OCI-LY7 (cell line): Measurements from ENCODE around the gene SMARCA2. TPM values are rescaled to one million over a fixed set of nuclear protein-coding genes. Genes with fewer than 3 reads are reported as not detected.

ENCODE experiments used
- BruUV-seq: library from RNA; stranded (reverse); fragments of 400-500 nt; replicated peaks from 2 replicates; lab custom pipeline; 2021; lab: Mats Ljungman, UMichigan
- CTCF ChIA-PET: fragments of 300-600 bp; sonication (Branson Sonifier 250); formaldehyde crosslinking; loops from one replicate; lab custom pipeline; 2022; ENCODE audit warnings: antibody characterized with exemption; ENCODE audit not compliant: unreplicated experiment; lab: Charles Lee
- POLR2A ChIA-PET: fragments of 300-600 bp; sonication (Branson Sonifier 250); formaldehyde crosslinking; loops from one replicate; lab custom pipeline; 2022; ENCODE audit warnings: antibody characterized with exemption; lab: Charles Lee
- DNase-seq: peaks from one replicate; pipeline ENCODE4 v3.0.0-alpha.2; 2015; ENCODE audit warnings: low spot score
- H2AFZ ChIP-seq: fragments of 200-600 bp; sonication (generic), shearing (Covaris generic); 2 replicates; pipeline ENCODE4 v1.6.1; 2014; ENCODE audit warnings: mild to moderate bottlenecking, antibody characterized with exemption, low read length, moderate library complexity
- H3K27ac ChIP-seq: fragments of 200-600 bp; sonication (generic); 2 replicates; pipeline ENCODE4 v1.5.1; 2014; ENCODE audit warnings: mixed run types, low read depth, mild to moderate bottlenecking, moderate library complexity, low read length, inconsistent platforms; ENCODE audit not compliant: poor library complexity, severe bottlenecking
- H3K36me3 ChIP-seq: fragments of 200-600 bp; sonication (generic); 2 replicates; pipeline ENCODE4 v1.6.1; 2014; ENCODE audit warnings: mild to moderate bottlenecking, antibody characterized with exemption, low read length, moderate library complexity, mixed read lengths; ENCODE audit not compliant: insufficient read depth
- H3K4me1 ChIP-seq: fragments of 200-600 bp; sonication (generic); 2 replicates; pipeline ENCODE4 v1.5.1; 2014; ENCODE audit warnings: mild to moderate bottlenecking, low read length; ENCODE audit not compliant: insufficient read depth, poor library complexity, severe bottlenecking
- H3K4me2 ChIP-seq: fragments of 200-600 bp; sonication (generic); 2 replicates; pipeline ENCODE4 v1.6.1; 2014; ENCODE audit warnings: mild to moderate bottlenecking, low read length
- H3K4me3 ChIP-seq: fragments of 200-600 bp; sonication (generic); 2 replicates; pipeline ENCODE4 v1.5.1; 2014; ENCODE audit warnings: mild to moderate bottlenecking, low read depth, low read length; ENCODE audit not compliant: poor library complexity, severe bottlenecking
- H3K79me2 ChIP-seq: fragments of 200-600 bp; sonication (generic); 2 replicates; pipeline ENCODE4 v1.6.1; 2016; ENCODE audit warnings: low read depth, mild to moderate bottlenecking, low read length, moderate library complexity, mixed read lengths; ENCODE audit not compliant: insufficient read depth
- H3K9me2 ChIP-seq: fragments of 200-600 bp; sonication (generic); 2 replicates; pipeline ENCODE4 v1.6.1; 2016; ENCODE audit warnings: mild to moderate bottlenecking, low read length, mixed read lengths; ENCODE audit not compliant: insufficient read depth
- H3K9me3 ChIP-seq: fragments of 200-600 bp; sonication (generic); 2 replicates; pipeline ENCODE4 v1.6.1; 2014; ENCODE audit warnings: mild to moderate bottlenecking, mixed run types, low read length, mixed read lengths
- H4K20me1 ChIP-seq: fragments of 200-600 bp; sonication (generic); 2 replicates; pipeline ENCODE4 v1.6.1; 2014; ENCODE audit warnings: mild to moderate bottlenecking, antibody characterized with exemption, low read length, moderate library complexity, mixed read lengths; ENCODE audit not compliant: insufficient read depth
- EZH2phosphoT487 ChIP-seq: fragments of 200-600 bp; sonication (generic); IDR thresholded peaks from 2 replicates; pipeline ENCODE4 v1.6.1; 2018; ENCODE audit warnings: low read depth, borderline replicate concordance, mild to moderate bottlenecking, mixed run types, antibody characterized with exemption, low read length, moderate library complexity, mixed read lengths
- intact Hi-C: fragments of 100-400 bp; cut with micrococcal nuclease; formaldehyde crosslinking; loops from one replicate; pipeline ENCODE4 v1.10.0; 2022; ENCODE audit not compliant: unreplicated experiment
- total RNA-seq, 2 experiments: library from RNA; depleted of rRNA in 1 of 2; stranded (reverse); fragments of >200 nt in 1 of 2; shearing (Covaris generic) in 1 of 2; gene quantifications; 2 replicates each; pipeline ENCODE4 v1.2.3, GENCODE V29; 2014 to 2022
- TF ChIP-seq, protein P1 (sequence below): fragments of 200-600 bp; sonication (generic); conservative IDR thresholded peaks from 2 replicates; pipeline ENCODE4 v1.5.1; 2014; ENCODE audit warnings: mild to moderate bottlenecking, antibody characterized with exemption, low read length, moderate library complexity, mixed read lengths

The SMARCA2 gene
- total RNA-seq, 2 experiments from 2014 or later, result 54.8 to 80.6 TPM

DNA sequence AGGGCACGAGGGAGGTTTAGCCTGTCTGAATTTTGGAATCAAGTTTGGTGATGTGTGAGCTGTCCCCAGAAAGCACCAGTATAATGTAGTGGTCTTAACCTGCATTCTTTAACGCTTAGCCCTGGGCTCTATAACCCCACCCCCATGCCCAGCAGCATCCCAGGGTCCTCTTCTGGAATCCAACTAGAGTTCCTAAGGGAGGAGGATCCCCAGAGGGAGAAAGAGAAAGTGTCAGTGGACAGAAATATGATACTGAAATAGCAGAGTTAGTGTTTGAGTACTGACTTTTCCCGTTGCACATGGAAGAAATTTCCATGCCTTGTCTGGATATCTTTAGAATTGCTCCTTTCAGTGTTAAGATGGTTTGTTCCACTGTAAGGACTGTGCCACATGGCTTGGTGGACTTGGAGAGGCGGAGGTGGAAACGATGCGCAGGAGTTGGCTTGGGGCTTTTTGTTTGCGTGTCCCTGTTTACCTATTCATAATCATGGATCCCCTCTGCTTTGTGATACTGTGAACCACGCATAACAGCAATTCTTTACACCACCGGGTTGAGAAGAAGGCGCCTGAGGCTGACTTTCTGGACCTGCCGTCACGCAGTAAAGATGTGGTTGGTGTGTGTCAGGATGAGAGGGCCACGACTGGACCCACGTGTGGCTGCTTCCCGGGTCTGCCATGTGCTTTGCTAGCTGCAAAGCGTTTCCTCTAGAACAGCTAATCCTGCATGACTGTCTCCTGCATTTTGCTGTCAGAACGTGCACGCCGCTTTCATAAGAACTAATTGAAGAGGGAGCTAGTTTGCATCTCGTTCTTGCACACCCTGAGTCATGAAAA lies 142.3 kb downstream of the SMARCA2 start:
- POLR2A ChIA-PET, result interaction anchor here (0.5 to 1.0 kb wide), 9 partner anchors 11 to 1734 kb away, joined by 3 to 6 read pairs (median 3); no protein-coding TSS in a partner anchor

DNA sequence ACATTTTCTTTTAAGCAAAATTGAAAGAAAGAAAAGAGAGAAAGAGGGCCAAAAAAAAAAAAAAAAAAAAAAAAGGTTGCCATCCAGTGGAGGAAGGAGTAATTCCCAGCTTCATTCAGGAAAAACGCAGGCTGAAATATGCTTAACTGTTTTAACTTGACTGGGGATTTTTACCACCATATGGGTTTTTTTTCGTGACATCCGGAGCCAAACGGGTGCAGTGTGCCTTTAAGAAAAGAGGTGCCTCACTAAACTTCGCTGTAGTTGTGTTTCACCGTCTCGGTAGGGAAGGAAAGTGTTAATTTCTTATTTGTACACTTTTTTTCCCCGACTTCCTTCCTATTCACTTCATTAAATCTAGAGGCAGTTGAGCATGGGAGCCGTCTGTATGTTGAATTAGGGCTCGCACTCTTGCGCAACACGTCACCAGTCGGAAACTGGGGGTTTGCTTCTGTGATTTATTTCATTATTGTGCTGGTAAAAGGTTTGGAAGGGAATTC lies 143.0 kb downstream of the SMARCA2 start:
- Histone ChIP-seq H3K4me3 (peak overlapping the region; percentile 75), H3K27ac (peak overlapping the region; percentile 72), H2AFZ (peak overlapping the region; percentile 96), H3K4me2 (peak overlapping the region; percentile 95), H3K9me3 (no peaks in the 10 kb centered on the region), H3K79me2 (peaks cover 36% of the 10 kb centered on the region; the same call in 1 of the 2 replicates), H3K4me1 (peaks cover 24% of the 10 kb centered on the region), H3K36me3 (peaks cover 15% of the 10 kb centered on the region), H4K20me1 (no peaks in the 10 kb centered on the region), H3K9me2 (no peaks in the 10 kb centered on the region)
- intact Hi-C loops, result loop anchor here (1.0 to 5.0 kb wide), 4 partner anchors 84 to 684 kb away; partner anchors contain the start of gene PUM3
- DNase-seq, result peak; percentile 89
- no TSS peak for BruUV-seq
- ChIA-PET POLR2A (interaction anchor here (0.5 to 1.4 kb wide), 10 partner anchors 11 to 1734 kb away, joined by 3 to 6 read pairs (median 3); no protein-coding TSS in a partner anchor), CTCF (no interaction called here)
- TF ChIP-seq EZH2phosphoT487, result no peak
- TF ChIP-seq, protein P1, sequence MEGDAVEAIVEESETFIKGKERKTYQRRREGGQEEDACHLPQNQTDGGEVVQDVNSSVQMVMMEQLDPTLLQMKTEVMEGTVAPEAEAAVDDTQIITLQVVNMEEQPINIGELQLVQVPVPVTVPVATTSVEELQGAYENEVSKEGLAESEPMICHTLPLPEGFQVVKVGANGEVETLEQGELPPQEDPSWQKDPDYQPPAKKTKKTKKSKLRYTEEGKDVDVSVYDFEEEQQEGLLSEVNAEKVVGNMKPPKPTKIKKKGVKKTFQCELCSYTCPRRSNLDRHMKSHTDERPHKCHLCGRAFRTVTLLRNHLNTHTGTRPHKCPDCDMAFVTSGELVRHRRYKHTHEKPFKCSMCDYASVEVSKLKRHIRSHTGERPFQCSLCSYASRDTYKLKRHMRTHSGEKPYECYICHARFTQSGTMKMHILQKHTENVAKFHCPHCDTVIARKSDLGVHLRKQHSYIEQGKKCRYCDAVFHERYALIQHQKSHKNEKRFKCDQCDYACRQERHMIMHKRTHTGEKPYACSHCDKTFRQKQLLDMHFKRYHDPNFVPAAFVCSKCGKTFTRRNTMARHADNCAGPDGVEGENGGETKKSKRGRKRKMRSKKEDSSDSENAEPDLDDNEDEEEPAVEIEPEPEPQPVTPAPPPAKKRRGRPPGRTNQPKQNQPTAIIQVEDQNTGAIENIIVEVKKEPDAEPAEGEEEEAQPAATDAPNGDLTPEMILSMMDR, result peak; percentile 20; the same call in 1 of the 2 replicates

More for the DNA sequence above, 142.3 kb downstream of the SMARCA2 start:
- TF ChIP-seq, protein P1, result no peak
- no peak for TF ChIP-seq EZH2phosphoT487
- BruUV-seq, result no TSS peak
- Histone ChIP-seq H3K4me2 (peak overlapping the region; percentile 95), H3K4me3 (peak overlapping the region; percentile 75), H3K79me2 (peaks cover 36% of the 10 kb centered on the region; the same call in 1 of the 2 replicates), H3K9me2 (no peaks in the 10 kb centered on the region), H2AFZ (peak overlapping the region; percentile 96), H4K20me1 (no peaks in the 10 kb centered on the region), H3K36me3 (peaks cover 8% of the 10 kb centered on the region), H3K27ac (peak overlapping the region; percentile 72), H3K9me3 (no peaks in the 10 kb centered on the region), H3K4me1 (peaks cover 24% of the 10 kb centered on the region)
- CTCF ChIA-PET, result no interaction called here
- intact Hi-C loops, result loop anchor here (1.0 to 5.0 kb wide), 4 partner anchors 85 to 685 kb away; partner anchors contain the start of gene PUM3
- peak; percentile 49 for DNase-seq
